Retina (tissue), 1 donor: ENCODE data around the gene AGBL5.
"Not testable (repeated sequence)": the region's sequence is repeated elsewhere in the genome, so short reads cannot be mapped to it uniquely, and the experiment has no call there.

Experiments used
- DNase-seq: peaks from one replicate; pipeline ENCODE4 v3.0.0-alpha.2; 2016

Gene AGBL5

DNA sequence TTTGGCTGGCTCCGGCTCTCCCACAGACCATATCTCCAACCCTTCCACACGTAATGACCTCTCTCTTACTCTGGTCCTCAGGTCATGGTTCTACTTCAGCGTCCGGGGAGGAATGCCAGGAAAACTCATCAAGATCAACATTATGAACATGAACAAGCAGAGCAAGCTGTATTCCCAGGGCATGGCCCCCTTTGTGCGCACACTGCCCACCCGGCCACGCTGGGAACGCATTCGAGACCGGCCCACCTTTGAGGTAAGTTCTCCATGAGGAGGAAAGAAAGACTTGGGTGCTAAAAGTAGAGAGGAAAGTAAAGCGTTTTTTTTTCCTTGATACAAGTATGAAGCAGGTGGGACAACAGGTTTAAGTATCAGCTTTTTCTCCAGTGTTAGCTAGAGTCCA, 1.9 kb downstream of the AGBL5 start:
- no peak for DNase-seq

DNA sequence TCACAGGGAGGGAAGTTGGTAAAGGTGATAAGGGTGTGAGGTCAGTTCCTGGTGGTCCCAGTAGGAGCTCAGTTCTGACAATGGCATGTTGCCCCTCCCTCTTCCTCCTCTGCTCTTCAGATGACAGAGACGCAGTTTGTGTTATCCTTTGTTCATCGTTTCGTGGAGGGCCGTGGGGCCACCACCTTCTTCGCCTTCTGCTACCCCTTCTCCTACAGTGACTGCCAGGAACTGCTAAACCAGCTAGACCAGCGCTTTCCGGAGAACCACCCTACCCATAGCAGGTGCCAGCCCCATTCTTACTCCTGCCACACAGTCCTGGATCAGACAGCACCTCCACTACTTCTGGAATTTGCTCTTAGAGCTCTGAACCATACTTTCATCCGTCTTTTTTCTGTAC, 2.3 kb downstream of the AGBL5 start:
- no peak for DNase-seq

DNA sequence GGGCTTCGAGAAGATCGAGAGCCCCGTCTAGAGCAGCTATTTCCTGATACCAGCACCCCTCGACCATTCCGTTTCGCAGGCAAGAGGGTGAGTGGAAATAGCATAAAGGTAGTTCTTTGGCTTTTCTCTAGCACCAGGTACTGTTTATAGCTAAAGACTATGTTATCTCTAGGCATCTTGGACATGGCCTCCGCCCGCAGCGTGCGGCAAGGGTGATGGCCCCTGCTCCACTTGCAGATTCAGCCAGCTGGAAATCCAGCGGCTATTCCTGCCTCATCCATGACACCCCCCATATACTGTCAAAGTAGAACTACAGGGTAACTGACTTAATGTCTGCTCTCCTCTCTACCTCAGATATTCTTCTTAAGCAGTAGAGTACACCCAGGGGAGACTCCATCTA, 3.3 kb downstream of the AGBL5 start:
- DNase-seq, result no peak

DNA sequence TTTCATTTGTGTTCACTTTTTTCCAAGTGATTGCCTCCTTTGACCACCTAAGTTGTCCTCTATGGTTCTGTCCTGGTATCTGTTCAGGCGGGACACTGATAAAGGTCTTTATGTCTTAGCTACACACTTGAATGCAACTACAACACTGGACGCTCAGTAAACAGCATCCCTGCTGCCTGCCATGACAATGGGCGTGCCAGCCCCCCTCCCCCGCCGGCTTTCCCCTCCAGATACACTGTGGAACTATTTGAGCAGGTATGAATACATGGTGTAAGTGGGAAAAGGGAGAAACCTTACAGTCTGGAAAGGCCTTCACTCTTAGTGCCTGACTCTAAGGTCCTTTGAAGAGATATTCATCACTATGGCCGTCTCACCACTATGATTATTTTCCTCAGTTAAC, 5.7 kb downstream of the AGBL5 start:
- DNase-seq, result no peak

DNA sequence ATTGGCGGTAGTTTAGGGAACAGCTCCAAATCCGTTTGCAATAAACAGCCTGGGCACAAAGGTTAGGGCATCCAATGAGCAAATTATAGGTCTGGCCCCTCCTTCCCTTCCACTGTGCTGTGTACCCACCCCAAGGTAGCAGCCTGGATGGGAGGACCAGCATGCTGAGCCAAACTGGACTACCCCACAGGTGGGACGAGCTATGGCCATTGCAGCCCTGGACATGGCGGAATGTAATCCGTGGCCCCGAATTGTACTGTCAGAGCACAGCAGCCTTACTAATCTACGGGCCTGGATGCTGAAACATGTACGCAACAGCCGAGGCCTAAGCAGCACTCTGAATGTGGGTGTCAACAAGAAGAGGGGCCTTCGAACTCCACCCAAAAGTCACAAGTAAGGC, 6.7 kb downstream of the AGBL5 start:
- no peak for DNase-seq

DNA sequence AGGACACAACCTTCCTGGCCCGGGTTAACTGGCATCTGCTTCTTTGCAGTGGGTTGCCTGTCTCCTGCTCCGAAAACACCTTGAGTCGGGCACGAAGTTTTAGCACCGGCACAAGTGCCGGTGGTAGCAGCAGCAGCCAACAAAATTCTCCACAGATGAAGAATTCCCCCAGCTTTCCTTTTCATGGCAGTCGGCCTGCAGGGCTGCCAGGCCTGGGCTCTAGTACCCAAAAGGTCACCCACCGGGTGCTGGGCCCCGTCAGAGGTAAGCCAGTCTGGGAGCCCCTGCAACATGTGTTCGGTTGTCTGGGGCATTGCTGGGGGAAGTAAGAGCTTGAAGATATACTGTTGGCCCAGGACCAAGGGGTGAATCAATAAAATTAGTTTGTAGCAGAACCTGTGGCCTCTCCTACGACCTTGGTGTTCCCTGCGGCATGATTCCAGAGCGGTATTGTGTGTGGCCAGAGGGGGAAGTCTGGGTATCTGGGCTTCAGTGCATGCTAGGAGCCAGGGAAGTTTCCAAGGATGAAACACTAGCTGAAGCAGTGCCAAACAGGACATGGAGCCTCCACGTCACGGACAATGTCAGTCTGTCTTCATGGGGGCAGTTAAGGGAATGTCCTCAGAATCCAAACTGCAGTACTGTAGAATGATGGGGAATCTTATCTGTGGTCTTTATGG, 7.8 kb downstream of the AGBL5 start:
- no peak for DNase-seq

DNA sequence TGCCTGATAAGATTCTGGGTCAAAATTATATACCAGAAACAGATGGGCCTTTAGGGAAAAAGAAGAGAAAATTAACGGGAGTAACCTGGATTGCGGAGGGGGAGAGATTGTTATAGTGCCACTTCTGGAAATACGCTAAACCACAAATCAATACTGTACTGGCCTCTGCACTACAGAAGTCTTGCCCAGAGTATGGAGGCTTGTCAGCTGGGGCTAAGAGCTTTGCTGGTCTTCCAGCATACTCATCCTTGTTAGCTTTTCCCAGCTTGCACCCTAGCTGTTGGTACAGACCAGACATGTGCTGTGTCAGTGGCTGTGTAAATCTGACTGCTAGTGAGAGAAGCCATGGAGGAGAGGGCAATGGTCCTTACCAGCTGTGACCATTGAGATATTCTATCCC, 8.9 kb downstream of the AGBL5 start:
- no peak for DNase-seq

DNA sequence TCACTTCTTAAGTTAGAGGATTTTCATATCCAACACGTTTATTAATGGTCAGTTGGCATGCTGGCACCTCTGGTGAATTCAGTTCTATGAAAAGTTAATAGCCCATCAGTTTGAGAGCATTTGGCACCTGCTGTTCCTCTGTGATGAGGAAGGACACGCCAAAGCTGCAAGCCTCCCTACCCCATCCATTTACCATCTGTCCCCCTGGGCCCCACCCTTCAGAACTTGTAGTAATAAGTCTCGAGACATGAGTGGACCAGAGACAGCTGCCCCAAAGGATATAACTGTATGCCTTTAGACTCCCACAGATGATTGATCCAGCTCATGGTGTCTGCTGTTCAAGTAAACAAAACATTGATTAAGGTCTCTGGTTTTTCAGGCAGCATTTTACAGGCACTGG, 13.7 kb downstream of the AGBL5 start:
- no peak for DNase-seq

DNA sequence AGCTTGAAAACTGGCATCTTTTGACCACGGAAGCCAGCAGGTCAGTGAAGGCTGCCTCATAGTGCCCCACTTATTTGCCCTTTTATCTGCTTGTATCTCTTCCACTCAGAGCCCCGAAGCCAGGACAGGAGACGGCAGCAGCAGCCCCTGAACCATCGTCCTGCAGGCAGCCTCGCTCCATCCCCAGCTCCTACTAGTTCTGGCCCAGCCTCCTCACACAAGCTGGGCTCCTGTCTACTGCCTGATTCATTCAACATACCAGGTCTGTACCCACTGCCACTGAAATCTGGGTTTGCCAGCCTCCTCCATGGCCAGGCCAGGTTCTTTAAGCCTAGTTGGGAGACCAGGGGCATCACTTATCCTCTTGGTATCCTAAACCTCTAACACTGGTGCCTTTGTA, 15.9 kb downstream of the AGBL5 start:
- no peak for DNase-seq

DNA sequence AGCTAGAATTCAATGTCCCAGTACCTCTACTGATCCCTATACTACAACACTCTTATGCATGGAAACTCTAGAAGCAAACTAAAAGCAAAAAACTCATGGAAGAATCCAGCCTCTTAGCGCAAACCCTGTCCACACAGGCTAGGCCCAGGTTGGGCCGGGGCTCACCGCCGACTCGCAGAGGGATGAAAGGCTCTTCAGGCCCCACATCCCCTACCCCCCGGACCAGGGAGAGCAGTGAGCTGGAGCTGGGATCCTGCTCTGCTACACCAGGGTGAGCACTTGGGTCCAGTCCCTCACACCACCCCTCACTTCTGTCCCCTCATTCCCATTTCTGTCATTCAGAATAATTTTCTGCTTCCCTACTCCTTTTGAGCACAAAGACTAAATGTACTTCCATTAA, 18.0 kb downstream of the AGBL5 start:
- DNase-seq, result no peak

DNA sequence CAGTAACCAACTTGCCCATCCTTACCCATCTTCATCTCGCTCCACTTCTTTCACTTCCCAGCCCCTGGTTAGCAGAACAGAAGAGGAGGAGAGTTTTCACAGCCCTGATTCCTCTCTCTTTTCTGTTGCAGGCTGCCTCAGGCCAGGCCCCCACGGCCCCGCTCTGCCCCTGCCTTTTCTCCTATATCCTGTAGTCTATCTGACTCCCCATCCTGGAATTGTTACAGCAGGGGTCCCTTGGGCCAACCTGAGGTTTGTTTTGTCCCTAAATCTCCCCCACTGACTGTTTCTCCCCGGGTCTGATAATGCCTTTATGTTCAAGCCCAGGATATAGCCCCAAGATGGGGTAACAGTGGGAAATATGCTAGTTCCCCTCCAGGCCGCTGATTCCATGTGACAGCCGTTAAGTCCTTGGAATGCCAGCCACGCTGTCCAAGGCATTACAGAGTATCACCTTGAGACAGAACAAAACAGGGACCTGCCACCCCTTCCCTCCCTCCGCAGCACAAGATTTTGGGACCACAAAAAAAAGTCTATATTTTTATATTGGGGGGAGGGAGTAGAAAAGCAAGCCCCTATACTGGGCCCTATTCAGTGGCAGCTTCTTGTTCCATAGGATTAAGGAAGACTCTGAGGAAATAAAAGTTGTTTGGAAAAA, 18.6 kb downstream of the AGBL5 start:
- no peak for DNase-seq

DNA sequence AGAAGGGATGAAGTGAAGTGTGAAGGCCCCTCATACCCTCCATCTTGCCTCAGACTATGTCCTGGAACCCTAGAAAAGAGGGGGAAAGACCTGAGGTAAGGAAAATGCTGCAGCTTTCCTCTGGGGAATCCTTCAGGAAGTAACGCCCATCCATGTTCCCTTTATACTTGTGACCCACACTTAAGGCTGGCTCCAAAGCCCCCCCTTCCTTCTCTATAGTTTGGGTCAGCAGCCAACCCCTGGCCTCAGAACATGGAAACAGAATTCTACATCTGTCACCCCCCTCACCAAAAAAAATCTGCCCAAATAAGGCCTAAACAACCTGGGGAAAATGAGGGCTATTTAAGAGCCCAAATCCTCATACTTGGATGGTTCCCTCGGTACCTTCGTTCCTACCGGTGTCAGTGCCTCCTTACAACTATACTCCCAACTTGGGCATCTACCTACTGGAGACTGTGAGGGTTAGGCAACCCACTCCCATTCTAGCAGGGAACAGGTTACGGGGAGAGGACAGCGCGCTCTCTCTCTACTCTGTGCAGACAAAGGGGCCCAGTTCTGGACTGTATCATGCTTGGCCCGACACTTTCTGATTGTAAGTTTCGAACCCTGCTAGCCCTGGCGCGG, 19.3 kb downstream of the AGBL5 start:
- DNase-seq, result no peak

DNA sequence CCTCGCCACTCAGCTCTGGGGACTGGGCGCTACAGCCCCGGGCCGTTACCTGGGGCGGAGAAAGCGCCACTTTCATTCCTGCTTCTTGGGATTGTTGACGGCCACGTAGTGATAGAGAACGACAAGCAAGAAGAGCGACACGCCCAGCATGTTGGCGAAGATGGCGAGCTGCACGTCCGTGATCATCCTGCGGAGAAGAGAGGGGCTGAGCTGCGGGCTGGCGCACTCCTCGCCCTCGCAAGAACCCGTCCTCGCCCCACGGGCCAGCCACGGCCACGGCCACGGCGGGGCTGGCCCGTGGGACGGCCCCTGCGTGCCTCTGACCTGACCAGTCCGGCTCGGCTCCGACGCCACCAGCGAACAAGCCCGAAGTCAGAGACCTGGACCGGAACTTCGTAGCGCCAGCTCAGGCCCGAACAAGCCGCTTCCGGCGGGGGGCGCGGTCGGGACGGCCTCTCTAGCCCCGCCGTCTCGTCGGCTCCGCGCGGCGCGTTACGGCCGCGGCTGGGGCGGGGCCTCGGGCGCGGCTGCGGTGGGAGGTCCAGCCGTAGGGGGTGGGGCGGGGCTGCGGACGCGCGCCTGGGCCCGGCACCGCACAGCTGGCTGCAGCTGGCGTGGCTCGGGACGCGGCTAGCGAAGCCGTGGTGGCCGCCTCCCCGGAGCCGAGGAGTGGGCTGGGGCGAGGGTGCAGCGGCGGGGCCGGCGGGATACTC, 20.0 kb downstream of the AGBL5 start, which contains the start of gene OST4:
Gene OST4, minus strand, starts transcription at position 378 of the 713 bp plus-strand sequence.
- DNase-seq, result peak; percentile 94

DNA sequence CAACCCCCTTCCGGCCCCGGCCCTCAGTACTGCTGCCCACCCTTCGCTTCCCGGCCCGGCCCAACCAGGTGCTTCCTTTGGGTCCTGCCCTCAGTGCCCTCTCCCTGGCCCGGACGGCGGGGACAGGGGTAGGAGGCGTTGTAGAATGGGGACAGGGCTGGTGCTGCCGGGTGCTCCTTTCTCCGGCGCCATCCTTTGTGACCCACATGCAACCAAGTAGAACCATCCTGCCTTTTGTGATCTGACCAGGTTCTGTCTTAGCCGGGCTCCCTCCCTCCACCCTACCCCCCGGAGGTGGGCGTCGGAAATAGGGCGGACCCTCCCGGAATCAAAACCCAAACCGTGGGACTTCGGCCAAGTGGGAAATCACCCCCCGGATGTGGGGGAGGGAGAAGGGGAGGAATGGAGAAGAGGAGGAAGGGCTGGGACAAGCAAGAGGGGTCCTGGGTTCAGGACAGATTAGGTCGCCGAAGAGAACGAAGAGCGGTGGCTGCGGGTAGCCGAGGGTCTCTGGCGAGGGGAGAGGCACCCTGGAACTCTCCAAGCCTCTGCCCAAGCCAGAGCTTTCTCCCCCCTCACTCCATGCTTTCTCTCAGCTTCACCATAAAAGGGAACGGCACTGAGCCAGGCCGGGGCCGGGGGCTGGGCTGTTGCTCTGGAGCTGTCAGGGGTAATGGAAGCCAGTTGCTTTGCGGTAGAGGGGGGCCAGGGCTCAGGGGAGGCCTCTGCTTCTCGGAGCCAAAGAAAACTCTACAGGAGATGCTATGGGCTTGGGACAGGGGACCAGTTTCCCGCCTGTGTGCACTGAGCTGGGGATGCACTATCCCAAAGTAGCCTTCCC, 20.7 kb downstream of the AGBL5 start:
- DNase-seq, result peak; percentile 71

DNA sequence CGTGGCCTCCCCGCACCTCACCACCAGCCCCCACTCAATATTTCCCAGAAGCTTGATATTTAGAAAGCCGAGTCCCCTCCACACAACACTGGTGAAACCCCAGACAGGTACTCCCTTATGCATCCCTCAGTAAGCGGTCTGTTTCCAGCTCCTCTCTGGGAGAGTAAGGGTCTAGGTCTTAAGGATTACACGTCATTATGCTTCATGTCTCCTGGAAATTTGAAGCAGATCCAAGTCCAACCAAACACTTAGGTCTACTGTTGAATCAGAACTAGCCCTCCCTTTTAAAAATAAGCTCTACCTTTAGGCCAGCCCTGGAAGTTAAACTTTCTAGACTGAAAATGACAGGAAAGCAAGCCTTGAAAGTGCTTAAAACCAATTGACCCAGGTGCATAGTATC, 21.5 kb downstream of the AGBL5 start:
- DNase-seq, result no peak

DNA sequence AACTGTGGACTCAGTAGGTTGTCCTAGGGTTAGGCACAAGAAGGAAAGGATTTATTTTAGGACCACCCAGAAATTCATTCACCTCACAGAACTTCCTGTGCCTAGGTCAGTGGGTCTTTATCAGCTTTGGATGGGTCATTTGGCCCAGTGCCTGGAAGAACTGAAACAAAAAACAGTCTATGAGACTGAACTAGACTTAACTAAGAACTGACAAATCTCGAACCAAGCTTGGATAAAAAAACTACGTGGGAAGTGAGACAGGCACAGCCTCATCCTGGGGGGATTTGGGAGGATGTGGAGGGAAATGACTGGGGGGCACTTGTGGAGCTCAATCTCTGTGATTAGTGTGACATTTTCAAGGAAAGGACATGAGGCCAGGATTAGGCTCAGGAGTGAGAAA, 22.3 kb downstream of the AGBL5 start:
- DNase-seq, result no peak

DNA sequence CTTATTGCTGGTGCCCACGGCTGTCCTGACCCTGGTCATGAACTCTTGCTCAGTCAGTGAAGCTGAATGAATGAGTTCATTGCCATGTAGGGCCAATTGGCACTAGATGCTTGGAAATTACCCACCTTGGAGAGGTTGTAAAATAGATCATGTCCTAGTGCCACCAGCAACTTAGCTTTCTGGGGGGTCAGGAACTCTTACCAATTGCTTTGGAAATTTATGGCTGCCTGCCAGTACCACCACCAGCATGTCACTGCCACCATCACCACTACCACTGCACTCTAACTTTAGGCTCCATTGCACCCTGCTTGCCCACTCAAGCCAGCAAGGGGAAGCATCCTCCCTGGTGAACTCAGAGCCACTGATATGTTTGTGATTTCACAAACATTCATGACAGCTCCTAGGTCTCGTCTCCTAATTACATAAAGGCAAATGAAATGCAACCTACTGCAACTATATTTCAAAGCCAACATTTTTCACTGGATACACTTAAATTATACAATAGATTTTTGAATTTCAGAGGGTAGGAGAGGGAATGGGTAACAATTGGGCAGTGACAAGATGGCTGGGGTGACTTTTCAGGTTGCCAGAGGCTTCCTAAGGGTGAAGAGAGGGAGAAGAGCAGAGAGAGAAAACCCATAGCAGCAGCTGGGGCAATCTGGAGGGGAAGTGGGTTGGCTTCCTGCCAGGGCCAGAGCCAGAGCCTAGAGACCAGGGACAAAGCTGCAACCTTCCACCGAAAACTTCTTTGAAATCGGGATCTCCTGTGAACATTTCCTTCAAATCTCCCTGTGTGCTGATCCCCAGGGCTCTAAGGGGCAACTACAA, 23.5 kb downstream of the AGBL5 start:
- DNase-seq, result no peak

DNA sequence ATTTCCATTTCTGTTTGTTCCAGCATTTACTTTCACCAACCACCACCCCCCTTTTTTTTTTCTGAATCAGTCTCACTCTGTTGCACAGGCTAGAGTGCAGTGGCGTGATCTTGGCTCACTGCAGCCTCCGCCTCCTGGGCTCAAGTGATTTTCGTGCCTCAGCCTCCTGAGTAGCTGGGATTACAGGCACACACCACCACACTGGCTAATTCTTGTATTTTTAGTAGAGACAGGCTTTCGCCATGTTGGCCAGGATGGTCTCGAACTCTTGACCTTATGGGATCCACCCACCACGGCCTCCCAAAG, 24.1 kb downstream of the AGBL5 start:
- not testable (repeated sequence) for DNase-seq

DNA sequence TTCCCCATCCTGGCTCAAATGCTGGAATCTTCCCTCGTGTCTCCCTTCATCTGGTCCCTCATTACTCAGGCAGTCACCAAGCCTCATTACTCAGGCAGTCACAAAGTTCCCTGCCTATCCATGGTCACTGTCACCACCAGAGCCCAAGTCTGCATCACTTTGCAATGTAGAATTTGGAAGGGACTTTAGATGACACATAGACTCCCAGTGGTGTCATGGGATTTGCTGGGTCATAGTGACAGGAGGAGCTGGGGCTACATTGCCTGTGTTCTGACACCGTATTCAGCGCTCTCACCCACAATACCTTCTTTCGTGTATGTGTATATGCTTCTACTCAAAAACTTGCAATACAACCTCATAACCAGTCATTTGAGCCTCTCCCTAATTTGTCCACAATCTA, 24.9 kb downstream of the AGBL5 start:
- DNase-seq, result no peak

DNA sequence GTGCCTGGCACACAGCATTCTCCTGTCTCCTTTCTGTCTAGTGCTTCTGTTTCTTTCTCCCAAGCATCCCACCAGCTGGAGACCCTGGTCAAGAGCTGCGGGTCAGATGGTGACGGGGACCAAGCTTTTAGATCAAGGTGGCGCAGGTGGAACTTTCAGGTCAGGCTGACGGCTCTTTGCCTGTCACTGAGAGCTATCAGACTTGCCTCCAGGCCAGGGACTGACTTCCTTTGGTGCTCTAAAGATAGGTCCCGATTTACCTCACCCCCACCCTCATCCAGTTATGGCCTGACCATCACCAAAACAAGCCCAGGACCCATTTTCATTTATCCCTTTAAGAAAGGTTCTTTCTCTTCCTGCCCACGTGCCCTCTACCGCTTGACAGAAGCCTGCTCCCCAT, 25.8 kb downstream of the AGBL5 start:
- DNase-seq, result no peak

DNA sequence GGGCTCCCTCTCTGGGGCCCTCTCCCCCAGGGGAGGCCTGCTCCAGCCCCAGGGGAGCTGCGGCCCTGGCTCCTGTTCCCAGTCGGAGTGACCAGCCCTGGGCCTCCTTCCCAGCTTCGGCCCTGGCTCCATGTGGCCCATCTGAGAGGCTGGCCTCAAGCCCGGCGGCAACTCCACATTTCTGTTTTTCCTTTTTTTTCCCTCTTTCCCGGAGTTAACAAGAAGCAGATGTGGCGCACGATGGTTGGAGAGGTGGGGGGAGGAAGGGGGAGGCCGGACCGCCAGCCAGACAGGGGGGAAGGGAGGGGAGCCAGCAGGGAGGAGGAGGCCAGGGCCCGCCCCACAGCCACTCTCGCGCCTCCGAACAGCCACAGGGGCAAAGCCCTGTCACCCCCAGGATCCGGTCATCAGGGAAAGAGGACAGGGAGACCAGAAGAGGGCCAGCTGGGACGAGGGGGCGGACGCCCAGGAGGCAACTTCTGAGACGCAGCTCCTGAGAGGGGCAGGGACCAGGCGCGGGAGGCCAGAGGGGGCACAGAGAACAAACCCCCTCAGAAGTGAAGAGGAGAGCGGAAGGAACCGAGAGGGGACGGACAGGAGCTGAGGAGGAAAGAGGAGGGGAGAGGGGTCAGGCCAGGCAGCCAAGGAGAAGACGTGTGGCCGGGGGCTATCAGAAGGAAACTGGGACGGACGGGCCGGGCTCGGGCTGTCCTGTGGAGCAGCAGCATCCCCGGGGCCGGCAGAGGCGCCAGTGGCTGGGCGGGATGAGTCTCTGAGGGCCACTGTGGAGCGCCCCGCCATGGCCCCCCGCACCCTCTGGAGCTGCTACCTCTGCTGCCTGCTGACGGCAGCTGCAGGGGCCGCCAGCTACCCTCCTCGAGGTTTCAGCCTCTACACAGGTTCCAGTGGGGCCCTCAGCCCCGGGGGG, 27.1 kb downstream of the AGBL5 start, which contains the start of gene EMILIN1:
Gene EMILIN1, plus strand, starts transcription at position 349 of the 928 bp plus-strand sequence. Its CDS starts 451 bp downstream, at position 800.
- peak; percentile 48 for DNase-seq
